Measurements from ENCODE around the gene LCK. TPM values are rescaled to one million over a fixed set of nuclear protein-coding genes. Genes with fewer than 3 reads are reported as not detected.
"Not testable (repeated sequence)": the region's sequence is repeated elsewhere in the genome, so short reads cannot be mapped to it uniquely, and the experiment has no call there.

Gene LCK
- total RNA-seq, 1 experiment from 2014 or later = not detected

GRCh38 chr1:32275424-32275823 is 24.4 kb downstream of the LCK start:
- no peak for DNase-seq (ENCODE audit: unreplicated experiment)
- intact Hi-C loops (cut with micrococcal nuclease) = no loop called here
- ChIA-PET CTCF (no interaction called here), POLR2A (no interaction called here)
- Mint-ChIP-seq H3K36me3 (ENCODE audit: insufficient read depth, unreplicated experiment) (no peaks in the 10 kb centered on the region), H3K27me3 (ENCODE audit: insufficient read depth, unreplicated experiment) (peaks cover 40% of the 10 kb centered on the region), H3K27ac (ENCODE audit: low read depth, unreplicated experiment) (no peak overlapping the region), H3K9me3 (ENCODE audit: unreplicated experiment) (no peaks in the 10 kb centered on the region), H3K4me1 (ENCODE audit: insufficient read depth, unreplicated experiment) (no peaks in the 10 kb centered on the region), H3K4me3 (ENCODE audit: unreplicated experiment) (no peak overlapping the region)
- BruUV-seq (replicated peaks) = no TSS peak
- no peak for TF ChIP-seq CTCF (IDR thresholded peaks at IDR 0.05; ENCODE audit: unreplicated experiment)

GRCh38 chr1:32276032-32276782 is 25.1 kb downstream of the LCK start:
- CTCF ChIA-PET = interaction anchor here (0.6 kb wide), 1 partner anchor 15 kb away, joined by 3 read pairs; no protein-coding TSS in a partner anchor

GRCh38 chr1:32284777-32285176 is 33.7 kb downstream of the LCK start:
- CTCF ChIA-PET; POLR2A ChIA-PET; BruUV-seq (replicated peaks); intact Hi-C loops (cut with micrococcal nuclease); H3K36me3 Mint-ChIP-seq (ENCODE audit: insufficient read depth, unreplicated experiment); H3K4me1 Mint-ChIP-seq (ENCODE audit: insufficient read depth, unreplicated experiment); H3K9me3 Mint-ChIP-seq (ENCODE audit: unreplicated experiment); H3K27ac Mint-ChIP-seq (ENCODE audit: low read depth, unreplicated experiment); H3K4me3 Mint-ChIP-seq (ENCODE audit: unreplicated experiment); DNase-seq (ENCODE audit: unreplicated experiment); H3K27me3 Mint-ChIP-seq (ENCODE audit: insufficient read depth, unreplicated experiment): not testable (repeated sequence)

More at GRCh38 chr1:32276032-32276782, 25.1 kb downstream of the LCK start:
- TF ChIP-seq CTCF (IDR thresholded peaks at IDR 0.05; ENCODE audit: unreplicated experiment) = no peak
- no peak for DNase-seq (ENCODE audit: unreplicated experiment)
- intact Hi-C loops (cut with micrococcal nuclease) = no loop called here
- Mint-ChIP-seq H3K27ac (ENCODE audit: low read depth, unreplicated experiment) (no peak overlapping the region), H3K27me3 (ENCODE audit: insufficient read depth, unreplicated experiment) (peaks cover 40% of the 10 kb centered on the region), H3K36me3 (ENCODE audit: insufficient read depth, unreplicated experiment) (no peaks in the 10 kb centered on the region), H3K4me1 (ENCODE audit: insufficient read depth, unreplicated experiment) (no peaks in the 10 kb centered on the region), H3K4me3 (ENCODE audit: unreplicated experiment) (no peak overlapping the region), H3K9me3 (ENCODE audit: unreplicated experiment) (no peaks in the 10 kb centered on the region)
- POLR2A ChIA-PET = interaction anchor here (0.7 kb wide), 1 partner anchor 36 kb away, joined by 4 read pairs; no protein-coding TSS in a partner anchor
- BruUV-seq (replicated peaks) = no TSS peak

- no peak overlapping the region for H3K4me3 Mint-ChIP-seq (ENCODE audit: unreplicated experiment)
- H3K4me1 Mint-ChIP-seq (ENCODE audit: insufficient read depth, unreplicated experiment) = no peaks in the 10 kb centered on the region
- intact Hi-C loops (cut with micrococcal nuclease) = no loop called here
- H3K27ac Mint-ChIP-seq (ENCODE audit: low read depth, unreplicated experiment) = no peak overlapping the region
- BruUV-seq (replicated peaks) = no TSS peak
- no peaks in the 10 kb centered on the region for H3K9me3 Mint-ChIP-seq (ENCODE audit: unreplicated experiment)
- H3K27me3 Mint-ChIP-seq (ENCODE audit: insufficient read depth, unreplicated experiment) = no peaks in the 10 kb centered on the region
- DNase-seq (ENCODE audit: unreplicated experiment) = no peak
- ChIA-PET POLR2A (no interaction called here), CTCF (no interaction called here)
- TF ChIP-seq CTCF (IDR thresholded peaks at IDR 0.05; ENCODE audit: unreplicated experiment) = no peak
- H3K36me3 Mint-ChIP-seq (ENCODE audit: insufficient read depth, unreplicated experiment) = no peaks in the 10 kb centered on the region
Measured at GRCh38 chr1:32285658-32286057, 34.6 kb downstream of the LCK start.
